A549 (cell line): Measurements from ENCODE around the gene C11orf98. TPM values are rescaled to one million over a fixed set of nuclear protein-coding genes. Genes with fewer than 3 reads are reported as not detected.

Source experiments
- ATAC-seq, 2 experiments: fragments of 200-7000 bp in 1 of 2; fragments of >200 bp in 1 of 2; cut with Nextera tagmentation in 1 of 2; cut with Tn5 transposase in 1 of 2; 3 replicates each; pipeline versions ENCODE4 v1.8.0 to v1.9.1; 2018 to 2020; ENCODE audit warnings: mild to moderate bottlenecking in 1 of 2, moderate library complexity in 1 of 2
- CTCF ChIA-PET: fragments of 300-600 bp; sonication (Branson Sonifier 250); formaldehyde crosslinking; extraction: SDS; loops from one replicate; lab custom pipeline; 2021; ENCODE audit warnings: antibody characterized with exemption, inconsistent platforms; lab: Yijun Ruan, JAX
- POLR2A ChIA-PET: fragments of 350-600 bp; formaldehyde crosslinking; extraction: SDS; loops from one replicate; lab custom pipeline; 2021; ENCODE audit warnings: antibody characterized with exemption, inconsistent platforms; lab: Yijun Ruan, JAX
- DNase-seq, 2 experiments: peaks; one replicate each; pipeline versions ENCODE4 v3.0.0 to v3.0.0-alpha.2; 2011 to 2016; ENCODE audit warnings: low read depth in 1 of 2, low spot score in 1 of 2
- FAIRE-seq: peaks from 2 replicates; lab custom pipeline; 2011; peaks lifted over from hg19 to GRCh38; lab: Jason Lieb, UNC
- H3K27ac ChIP-seq, 2 experiments: fragments of >200 bp; sonication (Bioruptor Twin); formaldehyde crosslinking; 3 replicates each; pipeline ENCODE4 v1.5.1; 2016 to 2017
- H3K4me1 ChIP-seq: fragments of >200 bp; sonication (Bioruptor Twin); formaldehyde crosslinking; 3 replicates; pipeline ENCODE4 v1.6.1; 2016
- H3K4me2 ChIP-seq: fragments of >200 bp; sonication (Bioruptor Twin); formaldehyde crosslinking; 3 replicates; pipeline ENCODE4 v1.6.1; 2016
- H3K4me3 ChIP-seq: fragments of >200 bp; sonication (Bioruptor Twin); formaldehyde crosslinking; 3 replicates; pipeline ENCODE4 v1.5.1; 2016
- H3K9me3 ChIP-seq: fragments of >200 bp; sonication (Bioruptor Twin); formaldehyde crosslinking; 3 replicates; pipeline ENCODE4 v1.6.1; 2016
- BHLHE40 ChIP-seq: IDR thresholded peaks from 2 replicates; pipeline ENCODE4 v1.6.1; 2012; ENCODE audit warnings: low read depth, low read length, inconsistent platforms
- CHD2 ChIP-seq: fragments of 150-350 bp; IDR thresholded peaks from 2 replicates; pipeline ENCODE4 v1.6.1; 2014; ENCODE audit warnings: low read length; ENCODE audit not compliant: partially characterized antibody
- CHD4 ChIP-seq: fragments of 200-600 bp; sonication (generic); IDR thresholded peaks from 2 replicates; pipeline ENCODE4 v1.6.1; 2016; ENCODE audit warnings: antibody characterized with exemption, mild to moderate bottlenecking, borderline replicate concordance
- EHMT2 ChIP-seq: fragments of 200-600 bp; sonication (generic); IDR thresholded peaks from 2 replicates; pipeline ENCODE4 v1.6.1; 2016; ENCODE audit warnings: antibody characterized with exemption, low read depth, mild to moderate bottlenecking, moderate library complexity
- ESRRA ChIP-seq: fragments of 150-350 bp; IDR thresholded peaks from 2 replicates; pipeline ENCODE4 v1.6.1; 2014; ENCODE audit warnings: mild to moderate bottlenecking, low read length, borderline replicate concordance
- FOSB ChIP-seq: fragments of 250-450 bp; sonication (Bioruptor Pico); IDR thresholded peaks from 2 replicates; pipeline ENCODE4 v1.5.0; 2020; ENCODE audit warnings: mild to moderate bottlenecking, moderate library complexity
- FOSL2 ChIP-seq, 2 experiments: fragments of 450-650 bp in 1 of 2; fragments of >200 bp in 1 of 2; sonication (Bioruptor Twin) in 1 of 2; formaldehyde crosslinking; IDR thresholded peaks; 2 replicates each; pipeline versions ENCODE4 v1.5.0 to v1.6.1; 2016 to 2020; ENCODE audit warnings: mild to moderate bottlenecking in 1 of 2, moderate library complexity in 1 of 2
- HOXA7 ChIP-seq: fragments of 250-450 bp; sonication (Bioruptor Pico); IDR thresholded peaks from 2 replicates; pipeline ENCODE4 v1.5.0; 2020; ENCODE audit warnings: mild to moderate bottlenecking, moderate library complexity
- KDM5A ChIP-seq: fragments of 200-600 bp; sonication (generic); IDR thresholded peaks from 2 replicates; pipeline ENCODE4 v1.6.1; 2016; ENCODE audit warnings: antibody characterized with exemption, mild to moderate bottlenecking
- NFE2L2 ChIP-seq: fragments of 150-350 bp; conservative IDR thresholded peaks from 2 replicates; pipeline ENCODE4 v1.6.1; 2014; ENCODE audit warnings: low read length
- NR3C1 ChIP-seq: fragments of >200 bp; sonication (Bioruptor Twin); formaldehyde crosslinking; IDR thresholded peaks from 3 replicates; pipeline ENCODE4 v1.6.1; 2017
- PHF8 ChIP-seq: fragments of 200-600 bp; sonication (generic); IDR thresholded peaks from 2 replicates; pipeline ENCODE4 v1.6.1; 2016; ENCODE audit warnings: low read depth, mild to moderate bottlenecking, antibody characterized with exemption, moderate library complexity, borderline replicate concordance
- POLR2A ChIP-seq: IDR thresholded peaks from 2 replicates; pipeline ENCODE4 v1.6.1; 2012; ENCODE audit warnings: mild to moderate bottlenecking, low read length
- POLR2AphosphoS2 ChIP-seq: conservative IDR thresholded peaks from 2 replicates; pipeline ENCODE4 v1.6.1; 2012; ENCODE audit warnings: low read length, improper control_type of control experiment, inconsistent platforms
- RAD21 ChIP-seq, 2 experiments: fragments of >200 bp in 1 of 2; sonication (Bioruptor Twin) in 1 of 2; formaldehyde crosslinking in 1 of 2; IDR thresholded peaks in 1 of 2; conservative IDR thresholded peaks in 1 of 2; 2 replicates in 1 of 2; 3 replicates in 1 of 2; pipeline ENCODE4 v1.6.1; 2012 to 2018; ENCODE audit warnings: inconsistent platforms in 1 of 2
- RARB ChIP-seq: fragments of 250-450 bp; sonication (Bioruptor Pico); IDR thresholded peaks from 2 replicates; pipeline ENCODE4 v1.8.0; 2021; ENCODE audit warnings: mild to moderate bottlenecking, moderate library complexity
- RCOR1 ChIP-seq: fragments of 150-350 bp; IDR thresholded peaks from 2 replicates; pipeline ENCODE4 v1.6.1; 2014; ENCODE audit warnings: antibody characterized with exemption, low read length, low read depth
- SREBF2 ChIP-seq: fragments of 450-650 bp; IDR thresholded peaks from 2 replicates; pipeline ENCODE4 v1.6.1; 2014; ENCODE audit warnings: mild to moderate bottlenecking, moderate library complexity
- TFCP2L1 ChIP-seq: fragments of 250-450 bp; sonication (Bioruptor Pico); IDR thresholded peaks from 2 replicates; pipeline ENCODE4 v1.5.0; 2021; ENCODE audit warnings: mild to moderate bottlenecking
- ZC3H11A ChIP-seq: fragments of 450-650 bp; IDR thresholded peaks from 2 replicates; pipeline ENCODE4 v1.6.1; 2014; ENCODE audit warnings: antibody characterized with exemption, mild to moderate bottlenecking
- WGBS: methylation state at CpG from one replicate; pipeline ENCODE4 v1.1.6; 2017; ENCODE audit errors: missing lambda C conversion rate; 5-methylcytosine and 5-hydroxymethylcytosine counted together
- polyA plus RNA-seq, 4 experiments: library from polyadenylated mRNA; depleted of rRNA in 3 of 4; stranded (reverse); fragments of >200 nt; fragmentation: RNase III in 1 of 4; extraction: RNeasy Plus Mini Kit Qiagen cat#74134 plus additional on column Dnase treatment in 1 of 4; gene quantifications; 2 replicates in 3 of 4; 3 replicates in 1 of 4; pipeline ENCODE4 v1.2.3, GENCODE V29; 2011 to 2017
- TF ChIP-seq, protein P1 (sequence below): IDR thresholded peaks from 2 replicates; pipeline ENCODE4 v1.6.1; 2012
- TF ChIP-seq, protein P2 (sequence below): fragments of >200 bp; sonication (Bioruptor Twin); formaldehyde crosslinking; IDR thresholded peaks from 2 replicates; pipeline ENCODE4 v1.6.1; 2016
- TF ChIP-seq, protein P3 (sequence below): fragments of >200 bp; sonication (Bioruptor Twin); formaldehyde crosslinking; IDR thresholded peaks from 3 replicates; pipeline ENCODE4 v1.6.1; 2016
- TF ChIP-seq, protein P4 (sequence below): fragments of >200 bp; sonication (Bioruptor Twin); formaldehyde crosslinking; IDR thresholded peaks from 3 replicates; pipeline ENCODE4 v1.5.1; 2016
- TF ChIP-seq, protein P5 (sequence below): fragments of 200-600 bp; sonication (generic); IDR thresholded peaks from 2 replicates; pipeline ENCODE4 v1.6.1; 2016; ENCODE audit warnings: antibody characterized with exemption, mild to moderate bottlenecking, moderate library complexity
- TF ChIP-seq, protein P6 (sequence below): fragments of 250-450 bp; sonication (Bioruptor Pico); IDR thresholded peaks from 2 replicates; pipeline ENCODE4 v1.5.0; 2020; ENCODE audit warnings: low read depth, mild to moderate bottlenecking, moderate library complexity

The C11orf98 gene
- polyA plus RNA-seq, 2 of the 4 experiments (the other 2 are of a cell fraction) = 91.7 to 140 TPM

DNA sequence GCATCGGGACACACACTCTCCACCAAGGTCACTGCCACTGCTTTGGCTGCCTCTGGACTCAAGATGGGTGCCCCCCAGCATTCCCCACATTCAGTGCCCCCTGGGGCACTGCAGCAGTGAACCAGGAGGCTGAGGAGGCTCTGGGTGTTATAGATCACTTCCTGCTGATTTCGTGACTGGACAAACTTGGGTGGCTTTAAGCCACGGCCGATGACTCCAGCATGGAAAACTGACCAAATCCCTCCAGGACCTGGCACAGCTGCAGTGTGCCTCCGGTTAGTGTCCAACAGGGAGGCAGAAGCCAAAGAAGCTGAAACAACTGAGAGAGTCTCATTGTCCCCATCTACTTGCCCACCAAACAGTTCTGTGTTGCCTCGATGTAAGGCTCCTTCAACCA is 17.4 kb downstream of the C11orf98 start:
- no peak for FAIRE-seq
- 63% methylated on average over 6 of the region's 6 CpGs for WGBS
- no peak overlapping the region for H3K27ac ChIP-seq
- no peak overlapping the region for H3K4me2 ChIP-seq
- peaks cover 22% of the 10 kb centered on the region for H3K4me1 ChIP-seq
- TF ChIP-seq NR3C1 (no peak), RARB (CRISPR knock-in tag) (no peak), SREBF2 (no peak), PHF8 (no peak), POLR2AphosphoS2 (no peak), NFE2L2 (no peak), ESRRA (no peak), ZC3H11A (no peak), POLR2A (no peak), TFCP2L1 (no peak), KDM5A (no peak), BHLHE40 (no peak), CHD4 (no peak), FOSL2 (IDR thresholded peaks at IDR 0.05) (no peak), FOSL2 (CRISPR knock-in tag; IDR thresholded peaks at IDR 0.05) (no peak), RAD21 (conservative IDR thresholded peaks at IDR 0.05 in 1 of 2, IDR thresholded peaks at IDR 0.05 in 1 of 2) (no peak), HOXA7 (CRISPR knock-in tag) (no peak)
- TF ChIP-seq, protein P1, sequence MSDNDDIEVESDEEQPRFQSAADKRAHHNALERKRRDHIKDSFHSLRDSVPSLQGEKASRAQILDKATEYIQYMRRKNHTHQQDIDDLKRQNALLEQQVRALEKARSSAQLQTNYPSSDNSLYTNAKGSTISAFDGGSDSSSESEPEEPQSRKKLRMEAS = no peak
- TF ChIP-seq, protein P2, sequence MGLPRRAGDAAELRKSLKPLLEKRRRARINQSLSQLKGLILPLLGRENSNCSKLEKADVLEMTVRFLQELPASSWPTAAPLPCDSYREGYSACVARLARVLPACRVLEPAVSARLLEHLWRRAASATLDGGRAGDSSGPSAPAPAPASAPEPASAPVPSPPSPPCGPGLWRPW = no peak
- TF ChIP-seq, protein P3, sequence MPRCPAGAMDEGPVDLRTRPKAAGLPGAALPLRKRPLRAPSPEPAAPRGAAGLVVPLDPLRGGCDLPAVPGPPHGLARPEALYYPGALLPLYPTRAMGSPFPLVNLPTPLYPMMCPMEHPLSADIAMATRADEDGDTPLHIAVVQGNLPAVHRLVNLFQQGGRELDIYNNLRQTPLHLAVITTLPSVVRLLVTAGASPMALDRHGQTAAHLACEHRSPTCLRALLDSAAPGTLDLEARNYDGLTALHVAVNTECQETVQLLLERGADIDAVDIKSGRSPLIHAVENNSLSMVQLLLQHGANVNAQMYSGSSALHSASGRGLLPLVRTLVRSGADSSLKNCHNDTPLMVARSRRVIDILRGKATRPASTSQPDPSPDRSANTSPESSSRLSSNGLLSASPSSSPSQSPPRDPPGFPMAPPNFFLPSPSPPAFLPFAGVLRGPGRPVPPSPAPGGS = no peak
- TF ChIP-seq, protein P4, sequence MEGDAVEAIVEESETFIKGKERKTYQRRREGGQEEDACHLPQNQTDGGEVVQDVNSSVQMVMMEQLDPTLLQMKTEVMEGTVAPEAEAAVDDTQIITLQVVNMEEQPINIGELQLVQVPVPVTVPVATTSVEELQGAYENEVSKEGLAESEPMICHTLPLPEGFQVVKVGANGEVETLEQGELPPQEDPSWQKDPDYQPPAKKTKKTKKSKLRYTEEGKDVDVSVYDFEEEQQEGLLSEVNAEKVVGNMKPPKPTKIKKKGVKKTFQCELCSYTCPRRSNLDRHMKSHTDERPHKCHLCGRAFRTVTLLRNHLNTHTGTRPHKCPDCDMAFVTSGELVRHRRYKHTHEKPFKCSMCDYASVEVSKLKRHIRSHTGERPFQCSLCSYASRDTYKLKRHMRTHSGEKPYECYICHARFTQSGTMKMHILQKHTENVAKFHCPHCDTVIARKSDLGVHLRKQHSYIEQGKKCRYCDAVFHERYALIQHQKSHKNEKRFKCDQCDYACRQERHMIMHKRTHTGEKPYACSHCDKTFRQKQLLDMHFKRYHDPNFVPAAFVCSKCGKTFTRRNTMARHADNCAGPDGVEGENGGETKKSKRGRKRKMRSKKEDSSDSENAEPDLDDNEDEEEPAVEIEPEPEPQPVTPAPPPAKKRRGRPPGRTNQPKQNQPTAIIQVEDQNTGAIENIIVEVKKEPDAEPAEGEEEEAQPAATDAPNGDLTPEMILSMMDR = no peak
- H3K4me3 ChIP-seq = no peak overlapping the region
- no peak for DNase-seq
- POLR2A ChIA-PET = interaction anchor here (1.2 to 3.2 kb wide), 3 partner anchors 18 to 80 kb away, joined by 4 to 21 read pairs (median 5); partner anchors contain the start of genes C11orf98, CSKMT, HNRNPUL2 and TUT1
- no peaks in the 10 kb centered on the region for H3K9me3 ChIP-seq
- ATAC-seq = no peak
- CTCF ChIA-PET = interaction anchor here (0.7 to 2.2 kb wide), 8 partner anchors 10 to 223 kb away, joined by 3 to 15 read pairs (median 3); partner anchors contain the start of genes B3GAT3, C11orf98, CSKMT and EML3

DNA sequence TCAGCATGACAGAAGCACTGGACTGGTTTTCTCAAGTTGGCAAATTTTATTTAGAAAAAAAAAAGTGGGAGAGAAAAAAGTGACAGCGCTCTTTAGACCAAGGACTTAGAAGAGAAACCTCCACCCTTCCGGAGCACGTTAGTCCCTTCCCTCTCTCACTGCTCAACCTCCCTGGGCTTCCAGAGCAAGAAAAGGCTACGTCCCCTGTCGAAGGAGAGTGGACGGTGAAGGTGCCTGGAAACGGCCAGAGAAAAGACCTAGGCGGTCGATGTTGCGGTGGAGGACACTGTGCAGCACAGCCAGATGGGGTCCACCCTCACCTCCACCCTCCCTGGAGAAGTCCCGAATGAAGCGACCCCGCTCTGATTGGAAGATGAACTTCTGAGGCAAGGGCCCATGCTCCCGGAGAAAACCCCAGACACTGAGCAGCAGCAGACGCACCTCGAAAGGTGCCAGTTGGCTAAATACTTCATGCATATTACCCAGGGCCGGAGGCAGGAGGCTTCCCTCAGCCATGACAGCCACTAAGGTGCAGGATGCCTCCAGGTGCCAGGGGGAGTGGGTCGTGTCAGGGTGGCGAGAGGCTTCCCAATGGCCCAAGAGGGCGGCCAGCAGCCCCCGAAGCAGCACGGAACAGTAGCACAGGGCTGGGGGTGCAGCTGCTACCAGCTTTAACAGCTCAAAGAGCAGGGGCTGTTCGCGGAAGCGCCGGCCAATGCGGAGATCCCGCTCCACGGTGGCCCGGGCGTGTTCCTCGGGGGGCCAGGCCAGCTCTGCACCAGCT is 18.0 kb downstream of the C11orf98 start:
- FAIRE-seq = no peak
- peaks cover 18% of the 10 kb centered on the region for H3K4me1 ChIP-seq
- peak; percentile 57 for ATAC-seq
- TF ChIP-seq HOXA7 (CRISPR knock-in tag) (no peak), EHMT2 (no peak), ESRRA (no peak), BHLHE40 (no peak), RCOR1 (no peak), FOSB (CRISPR knock-in tag) (no peak), ZC3H11A (no peak), CHD2 (no peak)
- TF ChIP-seq, protein P5, sequence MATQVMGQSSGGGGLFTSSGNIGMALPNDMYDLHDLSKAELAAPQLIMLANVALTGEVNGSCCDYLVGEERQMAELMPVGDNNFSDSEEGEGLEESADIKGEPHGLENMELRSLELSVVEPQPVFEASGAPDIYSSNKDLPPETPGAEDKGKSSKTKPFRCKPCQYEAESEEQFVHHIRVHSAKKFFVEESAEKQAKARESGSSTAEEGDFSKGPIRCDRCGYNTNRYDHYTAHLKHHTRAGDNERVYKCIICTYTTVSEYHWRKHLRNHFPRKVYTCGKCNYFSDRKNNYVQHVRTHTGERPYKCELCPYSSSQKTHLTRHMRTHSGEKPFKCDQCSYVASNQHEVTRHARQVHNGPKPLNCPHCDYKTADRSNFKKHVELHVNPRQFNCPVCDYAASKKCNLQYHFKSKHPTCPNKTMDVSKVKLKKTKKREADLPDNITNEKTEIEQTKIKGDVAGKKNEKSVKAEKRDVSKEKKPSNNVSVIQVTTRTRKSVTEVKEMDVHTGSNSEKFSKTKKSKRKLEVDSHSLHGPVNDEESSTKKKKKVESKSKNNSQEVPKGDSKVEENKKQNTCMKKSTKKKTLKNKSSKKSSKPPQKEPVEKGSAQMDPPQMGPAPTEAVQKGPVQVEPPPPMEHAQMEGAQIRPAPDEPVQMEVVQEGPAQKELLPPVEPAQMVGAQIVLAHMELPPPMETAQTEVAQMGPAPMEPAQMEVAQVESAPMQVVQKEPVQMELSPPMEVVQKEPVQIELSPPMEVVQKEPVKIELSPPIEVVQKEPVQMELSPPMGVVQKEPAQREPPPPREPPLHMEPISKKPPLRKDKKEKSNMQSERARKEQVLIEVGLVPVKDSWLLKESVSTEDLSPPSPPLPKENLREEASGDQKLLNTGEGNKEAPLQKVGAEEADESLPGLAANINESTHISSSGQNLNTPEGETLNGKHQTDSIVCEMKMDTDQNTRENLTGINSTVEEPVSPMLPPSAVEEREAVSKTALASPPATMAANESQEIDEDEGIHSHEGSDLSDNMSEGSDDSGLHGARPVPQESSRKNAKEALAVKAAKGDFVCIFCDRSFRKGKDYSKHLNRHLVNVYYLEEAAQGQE = no peak
- TF ChIP-seq, protein P6, sequence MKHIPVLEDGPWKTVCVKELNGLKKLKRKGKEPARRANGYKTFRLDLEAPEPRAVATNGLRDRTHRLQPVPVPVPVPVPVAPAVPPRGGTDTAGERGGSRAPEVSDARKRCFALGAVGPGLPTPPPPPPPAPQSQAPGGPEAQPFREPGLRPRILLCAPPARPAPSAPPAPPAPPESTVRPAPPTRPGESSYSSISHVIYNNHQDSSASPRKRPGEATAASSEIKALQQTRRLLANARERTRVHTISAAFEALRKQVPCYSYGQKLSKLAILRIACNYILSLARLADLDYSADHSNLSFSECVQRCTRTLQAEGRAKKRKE (CRISPR knock-in tag) = no peak
- 67% methylated on average over 30 of the region's 32 CpGs for WGBS
- ChIA-PET CTCF (interaction anchor here (0.9 to 2.2 kb wide), 8 partner anchors 11 to 222 kb away, joined by 3 to 15 read pairs (median 3); partner anchors contain the start of genes C11orf98, CSKMT, EML3 and ROM1), POLR2A (interaction anchor here (0.6 to 3.2 kb wide), 11 partner anchors 13 to 107 kb away, joined by 3 to 35 read pairs (median 6); partner anchors contain the start of genes B3GAT3, C11orf98, CSKMT and HNRNPUL2)
- H3K9me3 ChIP-seq = no peaks in the 10 kb centered on the region
- H3K4me2 ChIP-seq = peak overlapping the region; percentile 56
- no peak for DNase-seq
- H3K27ac ChIP-seq = no peak overlapping the region
- no peak overlapping the region for H3K4me3 ChIP-seq
